OCI-LY3 (cell line): ENCODE data around the gene PARK7.

Source experiments
- CTCF ChIP-seq: fragments of 200-600, 300-600 bp; sonication (generic); IDR thresholded peaks from 2 replicates; pipeline ENCODE4 v1.5.1; 2014; ENCODE audit warnings: antibody characterized with exemption, low read length, low read depth
- EZH2phosphoT487 ChIP-seq: fragments of 200-600 bp; shearing (Covaris generic); IDR thresholded peaks from 2 replicates; pipeline ENCODE4 v1.6.1; 2018; ENCODE audit warnings: antibody characterized with exemption, mixed run types, low read depth

GRCh38 chr1:7932524-7933138 lies 28.9 kb upstream of the PARK7 start:
- no peak for TF ChIP-seq CTCF
- TF ChIP-seq EZH2phosphoT487, result no peak
